ENCODE results near the gene LSMEM2.

LSMEM2 gene

GRCh38 chr3:50319894-50320625, 41.2 kb downstream of the LSMEM2 start:
- no peaks in the 10 kb centered on the region for H3K27me3 Mint-ChIP-seq
- DNase-seq (ENCODE audit: low spot score in 2 of 2) (no peak), ATAC-seq (ENCODE audit: low read depth) (no peak)
- H3K4me1 Mint-ChIP-seq: peaks cover 42% of the 10 kb centered on the region
- peak overlapping the region; percentile 72 for H3K27ac Mint-ChIP-seq
- H3K9me3 Mint-ChIP-seq: no peaks in the 10 kb centered on the region
- H3K4me3 Mint-ChIP-seq: peak overlapping the region; percentile 91
- H3K36me3 Mint-ChIP-seq: no peaks in the 10 kb centered on the region

DNA sequence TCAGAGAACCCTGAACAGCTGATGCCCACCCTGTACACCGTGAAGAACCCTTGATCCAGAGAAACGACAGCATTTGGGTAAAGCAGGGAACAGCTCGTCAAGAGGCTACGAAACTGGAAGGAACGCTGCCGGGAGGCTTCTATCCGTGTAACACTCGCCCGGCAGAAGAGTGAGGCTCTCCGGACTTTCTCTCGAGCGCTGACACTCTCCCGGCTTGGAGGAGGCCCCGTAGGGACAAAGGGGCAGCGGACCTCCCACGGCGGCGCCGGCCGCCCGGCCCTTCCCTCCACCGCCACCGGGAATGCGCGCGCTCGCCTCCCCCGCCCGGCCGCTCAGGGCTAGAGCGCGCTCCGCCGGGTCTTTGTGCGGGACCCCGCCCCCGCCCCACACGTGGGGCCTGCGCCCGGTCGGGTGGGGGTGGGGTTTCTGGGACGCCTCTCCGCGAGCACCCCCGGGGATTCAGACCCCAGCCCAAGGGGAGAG, 42.0 kb downstream of the LSMEM2 start:
- Mint-ChIP-seq H3K27me3 (no peaks in the 10 kb centered on the region), H3K4me1 (peaks cover 38% of the 10 kb centered on the region), H3K9me3 (no peaks in the 10 kb centered on the region), H3K4me3 (peak overlapping the region; percentile 91), H3K36me3 (no peaks in the 10 kb centered on the region), H3K27ac (peak overlapping the region; percentile 91)
- ATAC-seq (ENCODE audit: low read depth) (peak; percentile 56), DNase-seq (ENCODE audit: low spot score in 2 of 2) (no peak)

DNA sequence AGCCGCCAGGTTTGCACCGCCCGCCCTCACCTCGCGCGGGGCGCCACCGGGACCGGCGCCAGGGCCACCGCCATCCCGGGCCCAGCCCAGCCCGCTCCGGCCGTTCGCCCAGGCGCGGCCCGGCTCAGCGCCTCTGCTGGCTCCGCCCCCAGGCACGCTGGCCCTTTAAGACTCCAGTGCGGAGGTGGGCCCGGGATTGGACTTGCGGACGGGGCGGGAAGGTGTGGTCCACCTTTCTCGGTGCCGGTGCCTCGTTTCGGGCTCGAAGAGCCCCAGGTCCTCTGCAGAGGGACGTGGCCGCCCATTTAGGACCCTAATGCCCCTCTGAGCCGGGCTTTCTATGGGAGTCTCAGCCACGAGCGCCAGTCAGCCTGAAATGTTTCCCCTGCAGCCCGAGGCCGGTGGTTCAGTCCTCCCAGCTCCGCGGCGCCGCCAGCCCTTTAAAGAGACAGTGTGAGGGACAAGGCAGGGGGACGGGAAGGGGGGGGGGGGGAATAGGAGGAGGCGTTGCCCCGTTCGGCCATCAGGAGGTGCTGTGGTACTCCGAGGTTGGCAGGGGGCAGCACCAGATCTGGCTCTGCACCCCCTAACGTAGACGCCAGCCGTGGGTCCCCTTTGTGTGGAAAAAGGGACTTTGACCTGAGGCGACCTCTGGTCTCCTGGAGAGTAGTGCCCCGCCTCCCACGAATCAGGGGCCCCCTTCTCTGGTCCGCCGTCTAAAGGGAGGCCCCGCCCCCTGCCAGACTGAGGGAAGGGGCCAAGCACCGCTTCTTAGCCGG, 42.6 kb downstream of the LSMEM2 start:
- Mint-ChIP-seq H3K4me1 (peaks cover 37% of the 10 kb centered on the region), H3K4me3 (peak overlapping the region; percentile 86), H3K27me3 (no peaks in the 10 kb centered on the region), H3K27ac (peak overlapping the region; percentile 91), H3K9me3 (no peaks in the 10 kb centered on the region), H3K36me3 (no peaks in the 10 kb centered on the region)
- DNase-seq (ENCODE audit: low spot score in 2 of 2) (peak; percentile 78 to 81), ATAC-seq (ENCODE audit: low read depth) (peak; percentile 77)

DNA sequence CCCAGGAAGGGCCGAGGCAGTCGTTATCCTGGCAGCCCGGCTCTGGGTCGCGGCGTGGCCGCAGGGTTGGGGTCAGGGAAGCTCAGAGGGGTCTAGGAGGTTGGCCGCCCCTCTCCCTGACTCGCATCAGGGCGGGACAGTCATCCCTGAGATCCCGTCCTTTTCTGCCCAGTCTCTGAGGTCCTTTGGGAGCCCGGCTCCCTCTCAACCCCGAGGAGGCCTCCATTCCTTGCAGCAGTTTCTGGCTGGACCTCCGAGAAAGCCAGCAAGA, 43.2 kb downstream of the LSMEM2 start:
- DNase-seq (ENCODE audit: low spot score in 2 of 2) (no peak), ATAC-seq (ENCODE audit: low read depth) (no peak)
- Mint-ChIP-seq H3K4me3 (no peak overlapping the region), H3K27me3 (no peaks in the 10 kb centered on the region), H3K4me1 (peaks cover 36% of the 10 kb centered on the region), H3K36me3 (no peaks in the 10 kb centered on the region), H3K27ac (no peak overlapping the region), H3K9me3 (no peaks in the 10 kb centered on the region)

DNA sequence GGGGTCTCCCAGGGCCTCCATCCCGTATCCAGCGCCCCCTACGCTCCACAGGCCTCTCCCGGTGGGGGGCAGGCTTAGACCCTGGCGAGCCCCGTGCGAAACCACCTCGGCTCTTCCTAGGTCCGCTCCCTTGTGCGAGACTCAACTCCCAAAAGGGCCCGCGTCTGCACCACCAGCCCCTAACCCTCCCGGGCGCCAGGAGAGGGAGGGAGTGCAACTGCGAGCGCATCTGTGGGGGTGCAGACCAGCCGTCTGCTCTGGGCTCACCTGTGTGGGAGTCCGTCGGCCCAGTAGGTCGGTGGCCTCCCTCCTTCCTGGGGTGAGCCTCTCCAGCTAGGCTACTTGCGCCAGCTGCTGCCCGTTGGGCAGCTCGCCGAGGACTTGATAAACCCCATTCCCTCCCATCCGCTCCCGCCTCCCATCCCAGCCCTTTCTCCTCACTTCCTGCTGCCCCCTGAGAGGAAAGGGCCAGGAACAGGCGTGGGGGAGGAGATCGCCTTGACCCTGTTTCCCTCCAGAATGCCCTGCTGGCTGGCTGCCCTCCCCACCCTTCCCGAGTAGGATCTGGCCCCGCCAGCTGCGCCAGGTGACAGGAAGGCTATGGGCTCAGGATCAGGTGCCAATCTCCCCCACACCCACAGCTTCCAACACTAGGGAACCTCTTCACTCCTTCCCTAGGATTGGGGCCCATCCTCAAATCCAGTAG, 43.7 kb downstream of the LSMEM2 start, which contains the start of gene HYAL2:
Gene HYAL2 (minus strand): TSS at position 360 of the 706 bp plus-strand sequence. CDS start 2,256 bp downstream, outside the sequence.
- peak within 1 kb of the TSS; percentile 91 for H3K27ac Mint-ChIP-seq
- no peaks in the 10 kb centered on the region for H3K9me3 Mint-ChIP-seq
- H3K4me1 Mint-ChIP-seq: peaks cover 36% of the 10 kb centered on the region
- DNase-seq (ENCODE audit: low spot score in 2 of 2): no peak
- H3K36me3 Mint-ChIP-seq: no peaks in the 10 kb centered on the region
- H3K27me3 Mint-ChIP-seq: no peaks in the 10 kb centered on the region
- H3K4me3 Mint-ChIP-seq: peak within 1 kb of the TSS; percentile 86
- ATAC-seq (ENCODE audit: low read depth): no peak

DNA sequence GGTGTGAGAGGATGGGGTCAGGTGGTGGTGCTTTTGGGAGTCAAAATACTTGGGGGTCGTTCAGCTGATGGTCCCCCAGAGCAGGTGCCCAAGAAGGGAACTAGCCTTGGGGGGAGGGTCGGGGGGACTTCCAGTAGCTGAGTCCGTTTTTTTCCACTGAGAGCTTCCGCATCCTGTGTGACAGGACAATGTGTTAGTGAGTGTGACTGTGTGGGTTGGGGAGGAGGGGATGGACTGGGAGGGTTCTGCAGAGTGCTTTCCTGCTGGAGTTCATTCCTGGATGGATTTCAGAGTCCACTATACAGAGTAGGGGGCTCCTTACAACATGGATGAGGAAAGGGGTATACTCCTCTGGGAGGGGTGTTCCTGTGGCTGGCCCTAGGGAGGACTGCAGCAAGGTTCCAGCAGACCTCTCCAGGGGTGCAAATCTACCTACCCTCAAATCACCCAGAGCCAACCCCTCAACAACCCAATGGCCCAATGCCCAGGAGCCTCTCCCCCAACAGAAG, 44.3 kb downstream of the LSMEM2 start:
- ATAC-seq (ENCODE audit: low read depth) (no peak), DNase-seq (ENCODE audit: low spot score in 2 of 2) (no peak)
- H3K27me3 Mint-ChIP-seq: no peaks in the 10 kb centered on the region
- peaks cover 34% of the 10 kb centered on the region for H3K4me1 Mint-ChIP-seq
- H3K4me3 Mint-ChIP-seq: peak overlapping the region; percentile 3
- no peak overlapping the region for H3K27ac Mint-ChIP-seq
- no peaks in the 10 kb centered on the region for H3K36me3 Mint-ChIP-seq
- H3K9me3 Mint-ChIP-seq: no peaks in the 10 kb centered on the region

DNA sequence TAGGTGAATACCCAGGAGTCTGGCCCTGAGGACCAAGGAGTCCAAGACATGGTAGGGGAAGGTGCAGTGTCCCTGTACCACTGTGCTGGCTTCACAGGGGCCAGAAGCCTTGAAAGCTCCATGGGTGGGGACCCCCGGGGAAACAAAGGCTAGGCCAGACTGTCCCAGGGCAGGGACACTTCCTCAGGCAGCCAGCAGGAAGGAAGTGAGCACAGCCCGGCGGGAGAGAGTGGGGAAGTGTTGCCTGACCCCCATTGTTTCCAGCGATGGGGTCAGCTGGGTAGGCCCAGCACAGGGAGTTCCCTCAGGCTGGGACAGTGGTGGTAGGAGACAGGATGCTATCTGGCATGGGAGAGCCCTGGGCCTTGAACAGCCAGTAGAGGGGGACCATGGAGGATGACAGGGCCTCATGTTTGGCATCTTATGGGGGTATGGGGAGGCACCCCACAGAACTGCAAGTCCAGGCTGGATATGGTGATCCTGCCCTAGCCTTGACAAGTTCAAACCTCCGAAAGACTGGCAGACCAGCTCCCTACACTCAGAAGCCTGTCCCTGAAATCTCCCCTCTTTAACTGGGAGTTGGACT, 44.8 kb downstream of the LSMEM2 start:
- H3K27ac Mint-ChIP-seq: no peak overlapping the region
- H3K36me3 Mint-ChIP-seq: no peaks in the 10 kb centered on the region
- H3K9me3 Mint-ChIP-seq: no peaks in the 10 kb centered on the region
- DNase-seq (ENCODE audit: low spot score in 2 of 2) (no peak), ATAC-seq (ENCODE audit: low read depth) (no peak)
- no peak overlapping the region for H3K4me3 Mint-ChIP-seq
- no peaks in the 10 kb centered on the region for H3K27me3 Mint-ChIP-seq
- H3K4me1 Mint-ChIP-seq: peaks cover 33% of the 10 kb centered on the region

DNA sequence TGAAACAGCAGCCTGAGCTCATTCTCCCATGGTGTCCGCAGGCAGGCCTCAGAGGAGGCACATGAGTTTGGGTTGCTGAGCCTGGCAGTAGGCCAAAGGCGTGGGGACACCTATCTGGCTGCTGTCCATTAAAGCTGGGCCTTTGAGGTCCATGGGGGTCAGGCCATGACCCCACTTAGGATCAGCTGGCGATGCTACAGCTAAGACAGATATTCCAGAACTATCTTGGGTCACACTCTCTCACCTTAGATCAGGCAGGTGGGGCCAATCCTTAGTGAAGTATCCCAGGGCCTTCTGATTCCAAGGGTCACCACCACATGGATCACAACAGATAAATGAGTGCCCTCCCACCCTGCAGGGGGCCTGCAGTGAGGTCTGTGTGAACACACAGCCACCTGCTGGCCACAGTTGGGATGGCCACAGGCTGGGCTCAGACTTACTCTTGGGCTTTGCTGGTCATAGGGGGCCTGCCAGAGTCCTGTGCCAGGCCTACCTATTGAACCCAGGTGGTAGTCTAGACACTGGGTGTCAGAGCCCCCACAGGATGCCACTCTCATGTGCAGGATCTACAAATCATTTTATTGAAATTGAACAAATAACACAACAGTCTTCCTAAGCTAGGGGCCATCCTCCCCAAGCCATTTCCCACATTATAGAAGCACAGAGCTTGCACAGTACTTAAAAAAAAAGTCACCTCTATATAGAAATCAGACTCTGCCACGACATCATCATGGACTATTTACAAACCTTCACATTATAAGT, 45.6 kb downstream of the LSMEM2 start:
- Mint-ChIP-seq H3K27ac (no peak overlapping the region), H3K4me3 (no peak overlapping the region), H3K27me3 (no peaks in the 10 kb centered on the region), H3K36me3 (no peaks in the 10 kb centered on the region), H3K4me1 (peaks cover 25% of the 10 kb centered on the region), H3K9me3 (no peaks in the 10 kb centered on the region)
- ATAC-seq (ENCODE audit: low read depth): peak; percentile 10
- DNase-seq (ENCODE audit: low spot score in 2 of 2): no peak

DNA sequence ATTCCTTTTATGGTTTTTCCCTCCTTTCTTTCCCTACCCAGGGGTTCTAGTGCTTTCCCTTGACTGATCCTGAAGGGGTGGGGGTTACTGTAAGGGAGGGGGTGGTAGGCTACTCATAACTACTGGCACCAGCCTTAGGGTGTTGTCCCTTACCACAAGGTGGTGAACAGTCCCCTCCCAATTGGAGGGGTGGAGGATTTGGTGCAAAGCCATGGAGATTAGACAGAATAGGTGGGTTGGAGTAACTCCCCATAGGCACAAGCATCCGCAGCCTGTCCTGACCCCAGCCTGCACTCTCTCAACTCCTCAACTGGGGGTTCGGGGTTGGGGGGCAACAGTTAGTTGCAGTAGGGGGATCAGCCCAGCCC, 46.2 kb downstream of the LSMEM2 start:
- H3K27ac Mint-ChIP-seq: no peak overlapping the region
- ATAC-seq (ENCODE audit: low read depth) (no peak), DNase-seq (ENCODE audit: low spot score in 2 of 2) (no peak)
- H3K4me3 Mint-ChIP-seq: no peak overlapping the region
- no peaks in the 10 kb centered on the region for H3K36me3 Mint-ChIP-seq
- no peaks in the 10 kb centered on the region for H3K9me3 Mint-ChIP-seq
- peaks cover 23% of the 10 kb centered on the region for H3K4me1 Mint-ChIP-seq
- no peaks in the 10 kb centered on the region for H3K27me3 Mint-ChIP-seq

DNA sequence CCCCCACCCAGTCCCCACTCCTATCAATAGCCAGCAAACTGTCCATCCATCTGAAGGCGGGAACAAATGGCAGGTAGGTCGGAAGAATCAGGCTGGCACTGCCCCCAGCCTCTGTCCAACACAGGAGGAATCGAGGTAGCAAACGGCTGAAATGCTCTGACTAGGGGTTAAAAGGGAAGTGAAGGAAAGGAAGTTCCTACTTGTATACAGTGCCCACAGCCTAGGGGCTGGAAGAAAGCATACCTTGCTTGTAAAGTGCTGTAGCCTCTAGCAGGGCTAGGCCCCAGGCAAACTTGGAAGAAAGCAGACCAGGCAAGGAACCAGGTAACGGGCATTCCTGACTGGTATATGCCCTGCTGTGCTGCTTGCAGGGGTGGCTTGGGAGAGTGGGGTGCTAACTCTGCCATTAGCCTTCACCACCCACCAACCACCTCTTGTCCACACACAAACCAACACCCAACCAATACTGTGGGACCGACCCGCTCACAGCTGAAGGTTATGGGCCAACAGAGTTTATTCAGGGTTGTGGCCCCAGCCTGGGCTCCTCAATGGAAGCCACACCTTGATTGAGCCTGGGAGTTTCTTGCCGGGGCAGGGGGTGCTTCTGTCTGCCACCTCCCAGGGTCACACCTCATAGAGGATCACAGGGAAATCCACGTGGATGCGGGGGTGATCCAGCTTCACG, 46.8 kb downstream of the LSMEM2 start:
- H3K27me3 Mint-ChIP-seq: no peaks in the 10 kb centered on the region
- no peak overlapping the region for H3K4me3 Mint-ChIP-seq
- H3K9me3 Mint-ChIP-seq: no peaks in the 10 kb centered on the region
- H3K27ac Mint-ChIP-seq: no peak overlapping the region
- DNase-seq (ENCODE audit: low spot score in 2 of 2): no peak
- no peak for ATAC-seq (ENCODE audit: low read depth)
- peaks cover 3% of the 10 kb centered on the region for H3K36me3 Mint-ChIP-seq
- peaks cover 17% of the 10 kb centered on the region for H3K4me1 Mint-ChIP-seq

GRCh38 chr3:50326182-50326541, 47.3 kb downstream of the LSMEM2 start:
- ATAC-seq (ENCODE audit: low read depth): no peak
- Mint-ChIP-seq H3K4me3 (no peak overlapping the region), H3K27ac (no peak overlapping the region), H3K9me3 (no peaks in the 10 kb centered on the region), H3K4me1 (peaks cover 16% of the 10 kb centered on the region), H3K36me3 (peaks cover 5% of the 10 kb centered on the region), H3K27me3 (no peaks in the 10 kb centered on the region)
- no peak for DNase-seq (ENCODE audit: low spot score in 2 of 2)

- Mint-ChIP-seq H3K27ac (no peak overlapping the region), H3K4me3 (peak overlapping the region; percentile 85), H3K36me3 (peaks cover 9% of the 10 kb centered on the region), H3K4me1 (peaks cover 16% of the 10 kb centered on the region), H3K27me3 (no peaks in the 10 kb centered on the region), H3K9me3 (no peaks in the 10 kb centered on the region)
- DNase-seq (ENCODE audit: low spot score in 2 of 2) (no peak), ATAC-seq (ENCODE audit: low read depth) (no peak)
Observed at GRCh38 chr3:50327129-50327528, 48.2 kb downstream of the LSMEM2 start.
